DMS53 (cell line): ENCODE measurements around the gene TAPBP.
"Not testable (repeated sequence)": the region's sequence is repeated elsewhere in the genome, so short reads cannot be mapped to it uniquely, and the experiment has no call there.

Experiments used
- DNase-seq: peaks from one replicate; lab custom pipeline; 2025; lab: John Stamatoyannopoulos, UW

The TAPBP gene

GRCh38 chr6:33276581-33276863, 37.4 kb downstream of the TAPBP start:
- DNase-seq = no peak

DNA sequence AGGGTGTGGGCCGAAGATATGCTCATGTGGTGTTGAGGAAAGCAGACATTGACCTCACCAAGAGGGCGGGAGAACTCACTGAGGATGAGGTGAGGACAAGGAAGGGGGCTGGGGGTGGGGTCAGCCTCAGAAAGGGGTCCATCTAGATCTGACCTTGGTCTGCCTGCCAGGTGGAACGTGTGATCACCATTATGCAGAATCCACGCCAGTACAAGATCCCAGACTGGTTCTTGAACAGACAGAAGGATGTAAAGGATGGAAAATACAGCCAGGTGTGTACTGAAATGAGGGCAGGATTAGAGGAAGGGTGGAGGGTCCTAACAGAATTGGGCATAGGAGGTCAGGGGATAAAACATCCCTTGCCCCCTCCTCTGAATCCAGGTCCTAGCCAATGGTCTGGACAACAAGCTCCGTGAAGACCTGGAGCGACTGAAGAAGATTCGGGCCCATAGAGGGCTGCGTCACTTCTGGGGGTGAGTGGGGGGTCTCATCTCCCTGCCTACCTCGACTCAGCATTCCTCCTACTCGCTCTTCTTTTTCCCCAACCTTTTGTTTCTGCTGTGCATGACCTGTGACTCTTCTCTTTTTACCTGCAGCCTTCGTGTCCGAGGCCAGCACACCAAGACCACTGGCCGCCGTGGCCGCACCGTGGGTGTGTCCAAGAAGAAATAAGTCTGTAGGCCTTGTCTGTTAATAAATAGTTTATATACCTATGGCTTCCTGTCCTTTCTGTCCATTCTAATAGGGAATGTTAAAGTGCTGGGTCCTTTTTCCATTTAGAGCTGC, 37.9 kb downstream of the TAPBP start:
- not testable (repeated sequence) for DNase-seq

- no peak for DNase-seq
These were observed 39.7 kb downstream of the TAPBP start for GRCh38 chr6:33273924-33274902.

DNA sequence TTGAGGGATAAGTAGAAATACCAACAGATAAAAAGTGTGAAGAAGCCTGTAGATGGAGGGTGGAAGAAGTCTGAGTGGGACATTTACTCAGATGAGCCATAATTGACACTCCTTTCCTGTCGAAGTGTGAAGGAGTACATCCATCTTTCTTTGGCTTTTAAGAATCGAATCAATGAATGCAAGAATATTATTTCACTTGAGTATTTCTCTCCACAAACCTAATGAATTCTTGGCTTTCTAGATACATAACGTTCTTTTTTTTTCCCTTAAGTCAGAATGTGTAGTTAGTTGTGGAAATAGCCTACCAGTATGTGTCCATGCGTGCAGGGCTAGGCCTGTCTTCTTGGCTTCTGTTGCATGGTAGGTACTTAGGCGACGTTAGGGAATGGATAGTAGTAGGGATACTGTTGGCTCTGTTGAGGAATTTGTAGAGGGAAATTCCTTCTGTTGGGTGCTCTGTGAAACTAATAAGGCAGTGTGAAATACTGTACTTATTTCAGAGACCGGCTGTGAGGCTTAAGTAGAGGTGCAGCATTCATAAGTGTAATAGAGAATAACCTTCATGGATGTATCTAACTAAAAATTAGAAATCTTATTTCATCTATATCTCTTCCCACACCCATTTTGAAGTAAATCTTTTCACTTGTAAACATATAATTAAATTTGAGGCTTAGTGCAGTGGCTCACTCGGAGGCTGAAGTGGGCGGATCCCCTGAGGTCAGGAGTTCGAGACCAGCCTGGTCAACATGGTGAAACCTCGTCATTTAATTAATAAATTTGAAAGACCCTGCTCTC, 40.6 kb downstream of the TAPBP start:
- DNase-seq = no peak

DNA sequence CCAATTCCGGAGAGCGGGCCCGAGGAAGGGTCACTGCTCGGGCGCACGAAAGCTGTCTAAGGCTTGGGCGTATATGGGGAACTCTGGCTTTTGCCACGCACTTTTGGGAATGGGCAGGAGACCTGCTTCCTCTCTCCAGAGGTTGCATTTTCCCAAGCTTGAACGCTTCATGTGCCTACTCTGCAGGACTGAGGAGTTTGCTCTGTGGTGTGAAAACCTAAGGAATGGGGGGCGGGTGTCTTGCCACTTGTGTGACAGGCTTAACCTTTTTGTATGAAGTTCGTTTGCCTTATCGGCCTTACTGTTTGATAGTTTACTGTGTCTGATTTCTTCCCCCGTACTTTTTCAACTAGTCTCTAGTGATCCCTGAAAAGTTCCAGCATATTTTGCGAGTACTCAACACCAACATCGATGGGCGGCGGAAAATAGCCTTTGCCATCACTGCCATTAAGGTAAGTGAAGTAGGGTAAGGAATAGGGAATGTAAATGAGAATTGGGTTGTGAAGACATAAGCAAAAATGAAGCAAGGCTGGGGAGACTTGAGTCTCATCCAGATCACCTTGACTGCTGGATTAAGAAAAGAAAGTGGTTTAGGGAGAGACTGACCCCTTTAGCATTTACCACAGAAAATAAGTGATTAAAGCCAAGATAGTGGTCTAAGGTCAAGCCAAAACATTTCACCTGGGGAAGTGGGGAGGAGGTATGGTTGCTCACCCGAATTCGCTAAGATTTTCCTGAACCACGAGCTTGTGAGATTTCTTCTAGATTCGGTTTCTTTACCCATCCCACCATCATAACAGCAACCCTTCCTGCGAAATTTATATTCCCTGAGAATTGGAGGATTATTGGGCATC, 41.4 kb downstream of the TAPBP start:
- no peak for DNase-seq

DNA sequence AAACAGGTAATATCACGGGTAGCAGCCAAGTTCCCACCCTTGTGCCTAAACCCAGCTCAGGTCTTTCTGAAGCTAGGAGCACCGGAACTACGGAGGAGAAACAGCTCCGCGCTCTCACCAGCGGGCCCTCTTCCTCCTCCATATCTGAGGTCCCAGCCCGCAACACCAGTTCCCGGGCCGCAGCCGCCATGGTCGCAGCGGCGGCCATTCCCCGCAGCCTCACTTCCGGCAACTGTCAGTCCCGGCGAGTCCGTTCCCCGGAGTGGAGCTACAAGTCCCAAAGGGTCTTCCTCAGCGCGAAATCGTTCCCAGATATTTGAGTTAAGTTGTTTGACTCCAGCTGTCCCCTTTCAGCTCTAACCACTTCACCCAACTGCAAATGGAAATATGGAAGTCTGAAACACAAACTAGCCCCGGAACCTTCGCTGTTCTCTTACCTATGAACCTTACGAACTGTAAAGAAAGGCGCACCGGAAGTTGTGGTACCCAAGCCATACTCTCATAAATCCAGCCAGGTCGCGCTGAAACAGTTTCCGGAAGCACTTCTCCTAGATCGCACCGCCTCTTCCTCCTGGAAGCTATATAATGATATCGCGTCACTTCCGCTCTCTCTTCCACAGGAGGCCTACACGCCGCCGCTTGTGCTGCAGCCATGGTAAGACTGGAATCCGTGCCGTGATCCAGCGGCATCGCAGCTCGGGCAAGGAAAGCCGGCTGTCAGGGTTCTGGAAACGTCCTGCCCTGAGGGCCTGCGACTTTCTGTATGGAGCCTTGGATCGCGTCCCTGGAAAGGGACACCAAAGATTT, 42.2 kb downstream of the TAPBP start, which contains the start of the genes RPS18 and VPS52:
RPS18 (plus strand) TSS at position 608 of the 807 bp plus-strand sequence; CDS start at position 653, 45 bp downstream.
VPS52 (minus strand) TSS at position 409 of the 807 bp plus-strand sequence; CDS start at position 208, 201 bp downstream.
- peak; percentile 99 for DNase-seq

GRCh38 chr6:33271117-33271467, 42.8 kb downstream of the TAPBP start:
- DNase-seq = no peak

GRCh38 chr6:33264015-33264414, 49.9 kb downstream of the TAPBP start:
- DNase-seq = no peak

DNA sequence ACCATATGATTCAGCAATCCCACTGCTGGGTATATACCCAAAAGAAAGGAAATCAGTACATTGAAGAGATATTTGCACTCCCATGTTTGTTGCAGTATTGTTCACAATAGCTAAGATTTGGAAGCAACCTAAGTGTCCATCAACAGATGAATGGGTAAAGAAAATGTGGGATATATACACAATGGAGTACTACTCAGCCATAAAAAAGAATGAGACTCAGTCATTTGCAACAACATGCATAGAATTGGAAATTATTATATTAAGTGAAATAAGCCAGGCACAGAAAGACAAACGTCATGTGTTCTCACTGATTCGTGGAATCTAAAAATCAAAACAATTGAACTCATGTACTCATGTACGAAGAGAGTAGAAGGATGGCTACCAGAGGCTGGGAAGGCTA, 51.4 kb downstream of the TAPBP start:
- not testable (repeated sequence) for DNase-seq

DNA sequence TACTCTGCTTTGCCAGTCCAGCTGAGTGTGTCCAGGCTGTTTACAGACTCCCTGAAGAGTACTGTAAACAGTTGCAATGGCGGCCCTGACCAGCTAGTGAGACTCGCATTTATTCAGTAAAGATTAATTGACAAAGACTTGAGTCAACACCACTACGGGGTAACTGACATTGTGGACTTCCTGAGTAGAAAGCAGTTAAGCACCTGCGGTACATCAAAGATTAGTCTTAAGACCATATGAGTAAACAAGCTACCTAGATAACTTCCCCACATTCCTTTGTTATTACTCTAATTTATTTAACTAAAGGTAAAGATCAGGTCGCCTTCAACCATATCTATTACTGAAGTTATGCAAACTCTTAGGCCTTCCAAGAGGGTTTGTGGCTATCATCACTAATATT, 54.8 kb downstream of the TAPBP start:
- peak; percentile 10 for DNase-seq

DNA sequence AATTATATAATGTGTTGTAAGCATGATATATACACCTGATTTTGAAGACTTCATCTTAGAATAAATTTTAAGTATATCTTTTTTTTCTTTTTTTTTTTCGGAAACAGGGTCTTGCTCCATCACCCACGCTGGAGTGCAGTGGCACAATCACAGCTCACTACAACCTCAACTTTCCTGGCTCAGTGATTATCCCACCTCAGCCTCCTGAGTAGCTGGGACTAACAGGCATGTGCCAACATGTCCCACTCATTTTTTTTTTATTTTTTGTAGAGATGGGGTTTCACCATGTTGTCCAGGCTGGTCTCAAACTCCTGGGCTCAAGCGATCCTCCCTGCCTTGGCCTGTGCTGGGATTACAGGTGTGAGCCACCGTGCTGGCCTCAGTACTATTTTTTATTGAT, 59.3 kb downstream of the TAPBP start:
- no peak for DNase-seq

DNA sequence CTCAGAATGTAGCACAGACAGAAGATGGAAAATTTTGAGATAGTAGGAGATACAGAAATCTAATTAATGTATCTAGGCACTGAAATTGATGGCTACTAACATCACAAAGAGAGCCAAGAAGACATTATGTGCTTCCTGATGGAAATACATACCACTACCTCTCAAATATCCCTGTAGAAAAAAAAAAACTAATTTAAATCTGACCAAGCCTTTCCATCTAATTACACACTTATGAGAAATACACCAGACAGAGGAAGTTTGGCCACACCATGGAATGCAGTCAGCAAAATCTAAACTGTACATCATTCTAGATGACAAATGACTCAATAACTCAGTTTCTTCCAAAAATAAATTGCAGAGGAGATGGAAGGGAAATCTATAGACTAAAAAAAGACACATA, 61.1 kb downstream of the TAPBP start:
- DNase-seq = no peak

DNA sequence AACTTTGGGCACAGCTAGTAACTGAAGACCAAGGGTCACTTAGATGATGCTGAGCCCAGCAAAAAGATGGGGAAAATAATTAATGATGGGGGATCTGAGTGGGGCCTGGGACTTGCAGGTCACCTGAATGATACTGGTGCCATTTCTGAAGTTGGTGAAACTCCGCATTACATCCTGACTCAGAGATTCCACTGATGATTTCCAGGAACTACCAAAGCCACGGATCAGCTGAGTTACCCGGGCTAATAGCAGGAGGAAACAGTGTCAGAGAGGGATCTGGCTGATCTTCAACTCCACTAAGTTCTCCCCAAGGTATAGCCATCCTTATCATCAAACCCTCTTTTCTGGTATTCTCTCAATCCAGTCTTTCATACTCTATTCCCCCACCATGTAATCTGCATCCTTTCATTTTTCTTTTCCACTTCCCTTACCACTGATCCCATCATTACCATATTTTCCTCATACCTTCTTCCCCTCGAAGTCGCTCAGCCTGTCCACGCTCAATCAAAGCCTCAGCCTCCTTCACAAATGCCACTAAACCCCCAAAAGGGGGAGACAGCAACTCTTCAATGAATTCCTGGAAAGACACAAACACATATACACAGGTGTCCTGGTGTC, 62.4 kb downstream of the TAPBP start:
- DNase-seq = no peak

DNA sequence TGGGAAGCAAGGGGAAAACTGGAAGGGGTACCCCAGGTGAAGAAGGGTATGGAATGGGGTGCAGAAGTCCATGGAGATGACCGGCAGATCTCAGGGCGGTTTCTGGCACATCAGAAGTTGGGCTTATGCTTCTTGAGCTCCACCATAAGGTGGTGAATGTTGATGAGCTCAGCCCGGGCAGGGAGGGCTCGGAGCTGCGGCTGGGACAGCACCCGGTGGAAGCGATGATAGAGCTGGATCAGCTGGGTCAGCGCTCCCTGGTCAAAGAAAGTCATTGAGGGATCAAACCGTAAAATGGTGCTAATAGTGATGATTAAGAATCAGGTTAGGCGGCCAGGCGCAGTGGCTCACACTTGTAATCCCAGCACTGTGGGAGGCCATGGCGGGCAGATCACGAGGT, 63.1 kb downstream of the TAPBP start:
- DNase-seq = no peak

GRCh38 chr6:33249732-33250630, 63.9 kb downstream of the TAPBP start:
- no peak for DNase-seq
